Measurements from ENCODE around the gene AOC1. TPM values are rescaled to one million over a fixed set of nuclear protein-coding genes. Genes with fewer than 3 reads are reported as not detected.

AOC1 gene
- total and polyA plus RNA-seq, 2 experiments from 2014 or later, result not detected

DNA sequence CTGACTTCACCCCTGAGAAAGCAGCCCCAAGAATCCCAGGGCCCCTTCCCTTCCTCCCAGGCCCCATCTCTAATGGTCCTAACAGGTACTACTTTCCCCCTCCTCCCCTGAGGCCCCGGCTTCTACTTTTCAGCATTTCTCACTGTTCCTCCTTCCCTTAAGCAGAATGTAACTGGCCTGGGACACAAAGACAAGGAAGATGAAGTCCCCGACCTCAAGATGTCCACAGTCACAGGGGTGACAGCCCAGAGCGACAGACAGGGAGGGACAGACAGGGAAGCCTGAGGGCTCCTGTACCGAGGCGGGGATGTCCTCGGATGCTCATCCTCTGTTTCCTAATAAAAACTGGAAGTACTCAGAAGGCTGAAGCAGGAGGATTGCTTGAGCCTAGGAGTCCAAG is 11.6 kb downstream of the AOC1 start:
- no peak overlapping the region for H3K4me3 ChIP-seq
- H3K27ac ChIP-seq, result no peak overlapping the region
- H3K4me2 ChIP-seq (ENCODE audit: unreplicated experiment), result no peak overlapping the region
- no peaks in the 10 kb centered on the region for H3F3A ChIP-seq (ENCODE audit: insufficient read depth)
- H4K20me1 ChIP-seq (ENCODE audit: insufficient read depth), result no peaks in the 10 kb centered on the region
- H3K4me1 ChIP-seq (ENCODE audit: insufficient read depth), result no peaks in the 10 kb centered on the region
- in situ Hi-C loops (cut with MboI), result no loop called here
- DNase-seq, result no peak
- H3K36me3 ChIP-seq (ENCODE audit: low read depth), result no peaks in the 10 kb centered on the region
- no peaks in the 10 kb centered on the region for H3K9me2 ChIP-seq (ENCODE audit: insufficient read depth)
- no peaks in the 10 kb centered on the region for H3K9me3 ChIP-seq (ENCODE audit: low read depth)
- TF ChIP-seq EZH2phosphoT487 (IDR thresholded peaks at IDR 0.05; ENCODE audit: insufficient read depth, low read depth), result no peak
- TF ChIP-seq EZH2 (IDR thresholded peaks at IDR 0.05; ENCODE audit: insufficient read depth, poor library complexity, severe bottlenecking), result no peak
- H3K27me3 ChIP-seq (replicated peaks; ENCODE audit: insufficient read depth), result no peaks in the 10 kb centered on the region
- no peak overlapping the region for H2AFZ ChIP-seq
- WGBS, 2 experiments (ENCODE audit: low coverage in 1 of 2, low lambda C conversion rate in 2 of 2, missing lambda C conversion rate in 2 of 2), result 30 to 35% methylated on average over 6 of the region's 6 CpGs
- no peak overlapping the region for H3K9ac ChIP-seq
- H3K79me2 ChIP-seq (ENCODE audit: insufficient read depth), result no peaks in the 10 kb centered on the region

DNA sequence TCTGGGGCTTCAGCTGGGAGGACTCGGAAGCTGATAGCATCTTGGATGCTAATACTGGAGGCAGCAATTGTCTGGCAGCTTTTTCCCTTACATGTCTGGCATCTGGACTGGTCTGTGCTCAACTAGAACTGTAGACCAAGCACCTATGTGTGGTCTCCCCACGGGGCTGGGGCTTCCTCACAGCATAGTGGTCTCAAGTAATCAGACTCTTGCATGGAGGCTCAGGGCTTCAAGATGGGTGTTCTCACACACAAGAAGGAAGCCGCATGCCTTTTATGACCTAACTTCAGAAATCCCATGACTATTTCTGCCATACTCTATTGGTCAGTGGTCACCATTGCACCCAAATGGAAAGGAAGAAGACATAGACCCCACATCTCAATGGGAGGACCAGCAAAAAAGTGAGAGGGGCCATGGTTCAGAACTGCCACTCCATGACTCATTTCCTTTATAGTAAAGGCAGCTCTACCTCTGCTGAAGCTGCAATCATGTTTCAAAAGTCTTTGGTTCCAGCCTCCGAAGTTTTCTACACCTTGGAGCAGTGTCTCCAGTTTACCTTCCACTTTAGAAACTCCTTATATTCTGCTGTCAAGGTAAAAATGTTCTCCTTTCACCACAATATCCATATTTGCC is 14.7 kb downstream of the AOC1 start:
- no peaks in the 10 kb centered on the region for H3K27me3 ChIP-seq (replicated peaks; ENCODE audit: insufficient read depth)

DNA sequence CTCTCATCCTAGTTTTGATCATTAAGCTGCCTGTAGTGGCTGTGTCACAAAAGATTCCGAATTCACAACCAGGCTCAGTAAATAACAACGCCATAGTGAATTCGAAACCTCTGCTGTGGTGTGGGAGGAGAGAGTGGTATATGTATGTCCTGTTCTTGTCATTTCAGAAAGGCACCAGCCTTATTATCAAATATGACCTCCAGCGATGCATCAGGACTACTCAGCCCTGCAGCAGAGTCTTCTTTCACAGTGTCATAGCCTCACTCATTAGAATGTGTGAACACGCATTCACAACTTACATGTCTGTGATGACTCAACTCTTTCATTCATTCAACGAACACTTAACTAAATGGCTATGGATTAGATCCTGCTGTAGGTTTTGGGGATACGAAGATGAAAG is 15.3 kb downstream of the AOC1 start:
- DNase-seq, result no peak
- no peak for TF ChIP-seq EZH2phosphoT487 (IDR thresholded peaks at IDR 0.05; ENCODE audit: insufficient read depth, low read depth)
- no peak for TF ChIP-seq EZH2 (IDR thresholded peaks at IDR 0.05; ENCODE audit: insufficient read depth, poor library complexity, severe bottlenecking)
- Histone ChIP-seq H3K4me2 (ENCODE audit: unreplicated experiment) (no peak overlapping the region), H4K20me1 (ENCODE audit: insufficient read depth) (no peaks in the 10 kb centered on the region), H3K27me3 (replicated peaks; ENCODE audit: insufficient read depth) (no peaks in the 10 kb centered on the region), H3F3A (ENCODE audit: insufficient read depth) (no peaks in the 10 kb centered on the region), H2AFZ (no peak overlapping the region), H3K9ac (no peak overlapping the region), H3K27ac (no peak overlapping the region), H3K9me3 (ENCODE audit: low read depth) (no peaks in the 10 kb centered on the region), H3K79me2 (ENCODE audit: insufficient read depth) (no peaks in the 10 kb centered on the region), H3K36me3 (ENCODE audit: low read depth) (no peaks in the 10 kb centered on the region), H3K9me2 (ENCODE audit: insufficient read depth) (no peaks in the 10 kb centered on the region), H3K4me3 (no peak overlapping the region), H3K4me1 (ENCODE audit: insufficient read depth) (no peaks in the 10 kb centered on the region)
- in situ Hi-C loops (cut with MboI), result no loop called here
- WGBS, 2 experiments (ENCODE audit: low coverage in 1 of 2, low lambda C conversion rate in 2 of 2, missing lambda C conversion rate in 2 of 2), result 40 to 45% methylated on average over 7 of the region's 7 CpGs

More for the DNA sequence above, 14.7 kb downstream of the AOC1 start:
- Histone ChIP-seq H3K79me2 (ENCODE audit: insufficient read depth) (no peaks in the 10 kb centered on the region), H3K4me3 (no peak overlapping the region), H3K9ac (no peak overlapping the region), H3F3A (ENCODE audit: insufficient read depth) (no peaks in the 10 kb centered on the region), H3K4me1 (ENCODE audit: insufficient read depth) (no peaks in the 10 kb centered on the region), H4K20me1 (ENCODE audit: insufficient read depth) (no peaks in the 10 kb centered on the region), H3K9me2 (ENCODE audit: insufficient read depth) (no peaks in the 10 kb centered on the region), H2AFZ (no peak overlapping the region), H3K9me3 (ENCODE audit: low read depth) (no peaks in the 10 kb centered on the region), H3K4me2 (ENCODE audit: unreplicated experiment) (no peak overlapping the region), H3K27ac (no peak overlapping the region), H3K36me3 (ENCODE audit: low read depth) (no peaks in the 10 kb centered on the region)
- no peak for DNase-seq
- WGBS, 2 experiments (ENCODE audit: low coverage in 1 of 2, low lambda C conversion rate in 2 of 2, missing lambda C conversion rate in 2 of 2), result 18 to 26% methylated on average over 4 of the region's 4 CpGs
- TF ChIP-seq EZH2phosphoT487 (IDR thresholded peaks at IDR 0.05; ENCODE audit: insufficient read depth, low read depth), result no peak
- TF ChIP-seq EZH2 (IDR thresholded peaks at IDR 0.05; ENCODE audit: insufficient read depth, poor library complexity, severe bottlenecking), result no peak
- in situ Hi-C loops (cut with MboI), result no loop called here

DNA sequence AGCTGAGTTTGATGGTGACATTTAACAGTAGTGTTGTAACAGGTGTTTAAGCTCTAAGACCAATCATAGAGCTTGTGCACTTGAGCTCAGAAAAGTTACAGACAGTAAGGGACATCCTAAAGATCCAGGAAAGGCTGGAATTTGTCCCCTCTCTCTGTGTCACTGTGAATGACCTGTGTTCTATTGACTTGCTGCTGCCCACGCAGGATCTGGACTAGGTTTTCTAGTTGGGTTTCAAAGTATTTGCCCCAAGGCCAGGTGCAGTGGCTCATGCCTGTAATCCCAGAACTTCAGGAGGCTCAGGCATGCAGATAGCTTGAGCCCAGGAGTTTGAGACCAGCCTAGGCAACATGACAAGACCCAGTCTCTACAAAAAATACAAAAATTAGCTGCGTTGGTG is 17.1 kb downstream of the AOC1 start:
- H4K20me1 ChIP-seq (ENCODE audit: insufficient read depth), result no peaks in the 10 kb centered on the region
- in situ Hi-C loops (cut with MboI), result no loop called here
- no peak overlapping the region for H3K9ac ChIP-seq
- no peaks in the 10 kb centered on the region for H3K9me3 ChIP-seq (ENCODE audit: low read depth)
- H3K9me2 ChIP-seq (ENCODE audit: insufficient read depth), result no peaks in the 10 kb centered on the region
- H2AFZ ChIP-seq, result no peak overlapping the region
- no peaks in the 10 kb centered on the region for H3F3A ChIP-seq (ENCODE audit: insufficient read depth)
- no peak overlapping the region for H3K4me2 ChIP-seq (ENCODE audit: unreplicated experiment)
- TF ChIP-seq EZH2phosphoT487 (IDR thresholded peaks at IDR 0.05; ENCODE audit: insufficient read depth, low read depth), result no peak
- no peak for TF ChIP-seq EZH2 (IDR thresholded peaks at IDR 0.05; ENCODE audit: insufficient read depth, poor library complexity, severe bottlenecking)
- no peaks in the 10 kb centered on the region for H3K79me2 ChIP-seq (ENCODE audit: insufficient read depth)
- no peaks in the 10 kb centered on the region for H3K27me3 ChIP-seq (replicated peaks; ENCODE audit: insufficient read depth)
- H3K27ac ChIP-seq, result no peak overlapping the region
- no peak for DNase-seq
- no peak overlapping the region for H3K4me3 ChIP-seq
- no peaks in the 10 kb centered on the region for H3K36me3 ChIP-seq (ENCODE audit: low read depth)
- 4 to 6% methylated on average over 2 of the region's 2 CpGs for WGBS, 2 experiments (ENCODE audit: low coverage in 1 of 2, low lambda C conversion rate in 2 of 2, missing lambda C conversion rate in 2 of 2)
- no peaks in the 10 kb centered on the region for H3K4me1 ChIP-seq (ENCODE audit: insufficient read depth)

DNA sequence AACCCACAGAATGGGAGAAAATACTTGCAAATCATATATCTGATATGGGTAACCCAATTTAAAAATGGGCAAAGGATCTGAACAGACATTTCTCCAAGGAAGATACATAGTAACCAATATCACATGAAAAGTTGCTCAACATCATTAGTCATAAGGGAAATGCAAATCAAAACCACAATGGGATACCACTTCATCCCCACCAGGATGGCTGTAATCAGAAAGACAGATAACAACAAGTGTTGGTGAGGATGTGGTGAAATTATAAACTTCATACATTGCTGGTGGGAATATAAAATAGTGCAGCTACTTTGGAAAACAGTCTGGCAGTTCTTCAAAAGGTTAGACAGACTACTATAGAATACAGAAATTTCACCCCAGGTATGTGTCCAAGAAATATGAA is 19.3 kb downstream of the AOC1 start:
- in situ Hi-C loops (cut with MboI), result loop anchor here (10.0 kb wide), 1 partner anchor 57 kb away; no protein-coding TSS in a partner anchor

More for the DNA sequence above, 19.3 kb downstream of the AOC1 start:
- H3K9me3 ChIP-seq (ENCODE audit: low read depth), result no peaks in the 10 kb centered on the region
- no peaks in the 10 kb centered on the region for H3K36me3 ChIP-seq (ENCODE audit: low read depth)
- no peak overlapping the region for H3K9ac ChIP-seq
- H3K4me2 ChIP-seq (ENCODE audit: unreplicated experiment), result no peak overlapping the region
- no peak overlapping the region for H3K27ac ChIP-seq
- H3K27me3 ChIP-seq (replicated peaks; ENCODE audit: insufficient read depth), result no peaks in the 10 kb centered on the region
- no peaks in the 10 kb centered on the region for H3F3A ChIP-seq (ENCODE audit: insufficient read depth)
- H2AFZ ChIP-seq, result no peak overlapping the region
- DNase-seq, result no peak
- H3K4me1 ChIP-seq (ENCODE audit: insufficient read depth), result no peaks in the 10 kb centered on the region
- TF ChIP-seq EZH2phosphoT487 (IDR thresholded peaks at IDR 0.05; ENCODE audit: insufficient read depth, low read depth) (no peak), EZH2 (IDR thresholded peaks at IDR 0.05; ENCODE audit: insufficient read depth, poor library complexity, severe bottlenecking) (no peak)
- no peaks in the 10 kb centered on the region for H3K9me2 ChIP-seq (ENCODE audit: insufficient read depth)
- no peaks in the 10 kb centered on the region for H3K79me2 ChIP-seq (ENCODE audit: insufficient read depth)
- no peak overlapping the region for H3K4me3 ChIP-seq
- H4K20me1 ChIP-seq (ENCODE audit: insufficient read depth), result no peaks in the 10 kb centered on the region

Data from GM23248 (cell line).